PC-9 (cell line): Measurements from ENCODE around the gene RBL2. TPM values are rescaled to one million over a fixed set of nuclear protein-coding genes. Genes with fewer than 3 reads are reported as not detected.
A peak's percentile ranks its signal among the peaks of the same experiment; 100 is the strongest.
"Not testable (repeated sequence)": the region's sequence is repeated elsewhere in the genome, so short reads cannot be mapped to it uniquely, and the experiment has no call there.

Experiments used
- Bru-seq: library from RNA; stranded (reverse); fragments of 400-500 nt; gene quantifications from one replicate; lab custom pipeline; 2021; lab: Mats Ljungman, UMichigan
- BruChase-seq, 2 experiments: library from RNA; stranded (reverse); fragments of 400-500 nt; gene quantifications; one replicate each; lab custom pipeline; 2021; lab: Mats Ljungman, UMichigan
- BruUV-seq: library from RNA; stranded (reverse); fragments of 400-500 nt; replicated peaks from 2 replicates; lab custom pipeline; 2021; lab: Mats Ljungman, UMichigan
- CTCF ChIA-PET: fragments of 300-600 bp; sonication (Branson Sonifier 250); formaldehyde crosslinking; loops from one replicate; lab custom pipeline; 2022; ENCODE audit warnings: antibody characterized with exemption; lab: Charles Lee
- POLR2A ChIA-PET: fragments of 300-600 bp; sonication (Branson Sonifier 250); formaldehyde crosslinking; loops from one replicate; lab custom pipeline; 2022; ENCODE audit warnings: antibody characterized with exemption; ENCODE audit not compliant: unreplicated experiment; lab: Charles Lee
- DNase-seq, 2 experiments: peaks; one replicate each; pipeline versions ENCODE4 v3.0.0 to v3.0.0-alpha.2; 2015 to 2022; ENCODE audit warnings: mixed read lengths in 1 of 2
- H2AFZ ChIP-seq: fragments of 200-600 bp; sonication (generic); 2 replicates; pipeline ENCODE4 v1.8.1; 2017; ENCODE audit warnings: antibody characterized with exemption
- H3F3A ChIP-seq: fragments of 200-600 bp; sonication (generic); 2 replicates; pipeline ENCODE4 v1.8.1; 2017; ENCODE audit warnings: antibody characterized with exemption, mild to moderate bottlenecking, low read depth; ENCODE audit not compliant: insufficient read depth
- H3K27ac ChIP-seq: fragments of 200-600 bp; sonication (generic); 2 replicates; pipeline ENCODE4 v1.6.1; 2016; ENCODE audit warnings: mixed run types
- H3K27me3 ChIP-seq: fragments of 200-600 bp; sonication (generic); 2 replicates; pipeline ENCODE4 v1.6.1; 2016; ENCODE audit warnings: low read depth, mixed run types; ENCODE audit not compliant: insufficient read depth
- H3K36me3 ChIP-seq: fragments of 200-600 bp; sonication (generic); 2 replicates; pipeline ENCODE4 v1.6.1; 2016; ENCODE audit warnings: low read depth, mixed run types
- H3K4me1 ChIP-seq: fragments of 200-600 bp; sonication (generic); replicated peaks from 2 replicates; pipeline ENCODE4 v1.6.1; 2016; ENCODE audit warnings: mixed run types; ENCODE audit not compliant: insufficient read depth
- H3K4me2 ChIP-seq: fragments of 200-600 bp; sonication (generic); 2 replicates; pipeline ENCODE4 v1.6.1; 2017; ENCODE audit warnings: mixed run types
- H3K4me3 ChIP-seq: fragments of 200-600 bp; sonication (generic); 2 replicates; pipeline ENCODE4 v1.6.1; 2016; ENCODE audit warnings: mixed run types
- H3K79me2 ChIP-seq: fragments of 200-600 bp; sonication (generic); 2 replicates; pipeline ENCODE4 v1.6.1; 2017; ENCODE audit warnings: low read depth, mixed run types
- H3K9me2 ChIP-seq: fragments of 200-600 bp; sonication (generic); 2 replicates; pipeline ENCODE4 v1.8.1; 2017; ENCODE audit warnings: mild to moderate bottlenecking; ENCODE audit not compliant: insufficient read depth
- H3K9me3 ChIP-seq: fragments of 200-600 bp; sonication (generic); 2 replicates; pipeline ENCODE4 v1.8.1; 2016; ENCODE audit warnings: low read depth; ENCODE audit not compliant: insufficient read depth
- H4K20me1 ChIP-seq: fragments of 200-600 bp; sonication (generic); 2 replicates; pipeline ENCODE4 v1.8.1; 2017; ENCODE audit not compliant: insufficient read depth
- EZH2 ChIP-seq: fragments of 200-600 bp; sonication (generic); IDR thresholded peaks from 2 replicates; pipeline ENCODE4 v1.8.0; 2017; ENCODE audit warnings: antibody characterized with exemption, low read depth
- intact Hi-C: fragments of 100-400 bp; cut with micrococcal nuclease; formaldehyde crosslinking; loops from one replicate; pipeline ENCODE4 v1.10.0; 2022; ENCODE audit not compliant: unreplicated experiment
- long read RNA-seq: library from polyadenylated mRNA; stranded (forward); transcript quantifications from one replicate; pipeline ENCODE4 v2.0.0, GENCODE V29; 2022
- total RNA-seq: library from RNA; stranded (reverse); gene quantifications from 2 replicates; pipeline ENCODE4 v1.2.3, GENCODE V29; 2021
- TF ChIP-seq, protein P1 (sequence below): fragments of 200-600 bp; sonication (generic); conservative IDR thresholded peaks from 2 replicates; pipeline ENCODE4 v1.6.1; 2017; ENCODE audit warnings: mixed run types, antibody characterized with exemption, mild to moderate bottlenecking, moderate library complexity

The RBL2 gene, protein sequence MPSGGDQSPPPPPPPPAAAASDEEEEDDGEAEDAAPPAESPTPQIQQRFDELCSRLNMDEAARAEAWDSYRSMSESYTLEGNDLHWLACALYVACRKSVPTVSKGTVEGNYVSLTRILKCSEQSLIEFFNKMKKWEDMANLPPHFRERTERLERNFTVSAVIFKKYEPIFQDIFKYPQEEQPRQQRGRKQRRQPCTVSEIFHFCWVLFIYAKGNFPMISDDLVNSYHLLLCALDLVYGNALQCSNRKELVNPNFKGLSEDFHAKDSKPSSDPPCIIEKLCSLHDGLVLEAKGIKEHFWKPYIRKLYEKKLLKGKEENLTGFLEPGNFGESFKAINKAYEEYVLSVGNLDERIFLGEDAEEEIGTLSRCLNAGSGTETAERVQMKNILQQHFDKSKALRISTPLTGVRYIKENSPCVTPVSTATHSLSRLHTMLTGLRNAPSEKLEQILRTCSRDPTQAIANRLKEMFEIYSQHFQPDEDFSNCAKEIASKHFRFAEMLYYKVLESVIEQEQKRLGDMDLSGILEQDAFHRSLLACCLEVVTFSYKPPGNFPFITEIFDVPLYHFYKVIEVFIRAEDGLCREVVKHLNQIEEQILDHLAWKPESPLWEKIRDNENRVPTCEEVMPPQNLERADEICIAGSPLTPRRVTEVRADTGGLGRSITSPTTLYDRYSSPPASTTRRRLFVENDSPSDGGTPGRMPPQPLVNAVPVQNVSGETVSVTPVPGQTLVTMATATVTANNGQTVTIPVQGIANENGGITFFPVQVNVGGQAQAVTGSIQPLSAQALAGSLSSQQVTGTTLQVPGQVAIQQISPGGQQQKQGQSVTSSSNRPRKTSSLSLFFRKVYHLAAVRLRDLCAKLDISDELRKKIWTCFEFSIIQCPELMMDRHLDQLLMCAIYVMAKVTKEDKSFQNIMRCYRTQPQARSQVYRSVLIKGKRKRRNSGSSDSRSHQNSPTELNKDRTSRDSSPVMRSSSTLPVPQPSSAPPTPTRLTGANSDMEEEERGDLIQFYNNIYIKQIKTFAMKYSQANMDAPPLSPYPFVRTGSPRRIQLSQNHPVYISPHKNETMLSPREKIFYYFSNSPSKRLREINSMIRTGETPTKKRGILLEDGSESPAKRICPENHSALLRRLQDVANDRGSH
- total RNA-seq (57.5 and 72.0 TPM in 2 replicates), Bru-seq, nascent RNA (percentile 80 among the genes with signal in this experiment), BruChase-seq, experiment 1, labeled RNA remaining after a 2-hour chase (percentile 83 among the genes with signal in this experiment), BruChase-seq, experiment 2, labeled RNA remaining after a 6-hour chase (percentile 81 among the genes with signal in this experiment)
- long read RNA-seq, full-length matches to known transcripts: 34 of 84 reads
- long read RNA-seq, partial matches to known transcripts: 24 of 84 reads
- long read RNA-seq, other reads (novel, unspliced or antisense): 26 of 84 reads

DNA sequence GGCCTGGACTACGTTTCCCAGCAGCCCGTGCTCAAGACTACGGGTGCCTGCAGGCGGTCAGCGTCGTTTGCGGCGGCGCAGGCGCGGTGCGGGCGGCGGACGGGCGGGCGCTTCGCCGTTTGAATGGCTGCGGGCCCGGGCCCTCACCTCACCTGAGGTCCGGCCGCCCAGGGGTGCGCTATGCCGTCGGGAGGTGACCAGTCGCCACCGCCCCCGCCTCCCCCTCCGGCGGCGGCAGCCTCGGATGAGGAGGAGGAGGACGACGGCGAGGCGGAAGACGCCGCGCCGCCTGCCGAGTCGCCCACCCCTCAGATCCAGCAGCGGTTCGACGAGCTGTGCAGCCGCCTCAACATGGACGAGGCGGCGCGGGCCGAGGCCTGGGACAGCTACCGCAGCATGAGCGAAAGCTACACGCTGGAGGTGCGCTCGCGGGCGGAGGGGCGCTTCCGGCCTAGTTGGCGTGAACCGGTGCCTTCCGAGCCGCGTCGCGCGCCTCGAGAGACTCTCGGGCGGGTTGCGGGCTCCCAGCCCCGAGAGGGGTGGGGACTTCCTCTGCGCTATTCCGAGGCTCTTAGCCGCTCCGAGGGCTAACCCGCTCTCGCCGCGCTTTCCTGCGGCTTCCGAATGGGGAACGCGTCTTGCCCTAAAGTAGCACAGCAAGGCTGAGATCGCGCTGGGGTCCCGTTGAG lies at the start of gene RBL2:
RBL2 (plus strand) TSS at position 95 of the 689 bp plus-strand sequence; CDS start at position 181, 86 bp downstream.
- POLR2A ChIA-PET: interaction anchor here (0.7 kb wide), 1 partner anchor 315 kb away, joined by 4 read pairs; no protein-coding TSS in a partner anchor

DNA sequence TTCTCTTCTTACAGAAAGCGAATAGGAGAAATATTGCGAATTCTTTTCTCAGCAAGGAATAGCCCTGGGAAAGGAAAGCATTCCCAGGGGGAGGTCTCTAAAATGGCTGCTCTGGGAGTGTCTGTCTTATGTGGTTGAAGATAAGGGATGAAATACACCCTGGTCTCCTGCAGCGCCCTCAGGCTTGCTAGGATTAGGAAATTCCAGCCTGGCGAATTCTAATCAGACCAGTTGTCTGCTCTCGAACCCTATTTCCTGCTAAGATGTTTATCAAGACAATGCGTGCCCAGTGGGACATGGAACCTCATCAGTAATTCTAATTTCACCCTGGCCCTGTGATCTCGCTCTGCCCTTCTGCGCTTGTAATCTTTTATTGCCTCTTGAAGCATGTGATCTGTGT lies 49.7 kb upstream of the RBL2 start:
- POLR2A ChIA-PET, H3K9me2 ChIP-seq, BruUV-seq, H3K27ac ChIP-seq, H3K4me2 ChIP-seq, intact Hi-C loops, DNase-seq, H2AFZ ChIP-seq, H4K20me1 ChIP-seq, H3K9me3 ChIP-seq, H3K36me3 ChIP-seq, H3F3A ChIP-seq, H3K79me2 ChIP-seq, H3K4me3 ChIP-seq, CTCF ChIA-PET, H3K27me3 ChIP-seq, H3K4me1 ChIP-seq: not testable (repeated sequence)

More for the DNA sequence above, at the start of gene RBL2:
- intact Hi-C loops: loop anchor here (2.0 to 5.0 kb wide), 2 partner anchors 68 to 382 kb away; partner anchors contain the start of genes AKTIP, CHD9 and CHD9NB
- H3K4me1 ChIP-seq: peaks cover 34% of the 10 kb centered on the region
- H3K79me2 ChIP-seq: peaks cover 38% of the 10 kb centered on the region
- H3K27ac ChIP-seq: peak within 1 kb of the TSS; percentile 48
- H3K4me2 ChIP-seq: peak within 1 kb of the TSS; percentile 93
- peak; percentile 59 to 81 for DNase-seq
- H4K20me1 ChIP-seq: peaks cover 14% of the 10 kb centered on the region; the same call in 1 of the 2 replicates
- H3K36me3 ChIP-seq: no peaks in the 10 kb centered on the region
- peak within 1 kb of the TSS; percentile 96 for H3K4me3 ChIP-seq
- H3F3A ChIP-seq: peaks cover 39% of the 10 kb centered on the region
- H3K27me3 ChIP-seq: no peaks in the 10 kb centered on the region
- H3K9me3 ChIP-seq: no peaks in the 10 kb centered on the region
- no TSS peak for BruUV-seq
- CTCF ChIA-PET: no interaction called here
- no peaks in the 10 kb centered on the region for H3K9me2 ChIP-seq
- peak within 1 kb of the TSS; percentile 92 for H2AFZ ChIP-seq
- TF ChIP-seq, protein P1, sequence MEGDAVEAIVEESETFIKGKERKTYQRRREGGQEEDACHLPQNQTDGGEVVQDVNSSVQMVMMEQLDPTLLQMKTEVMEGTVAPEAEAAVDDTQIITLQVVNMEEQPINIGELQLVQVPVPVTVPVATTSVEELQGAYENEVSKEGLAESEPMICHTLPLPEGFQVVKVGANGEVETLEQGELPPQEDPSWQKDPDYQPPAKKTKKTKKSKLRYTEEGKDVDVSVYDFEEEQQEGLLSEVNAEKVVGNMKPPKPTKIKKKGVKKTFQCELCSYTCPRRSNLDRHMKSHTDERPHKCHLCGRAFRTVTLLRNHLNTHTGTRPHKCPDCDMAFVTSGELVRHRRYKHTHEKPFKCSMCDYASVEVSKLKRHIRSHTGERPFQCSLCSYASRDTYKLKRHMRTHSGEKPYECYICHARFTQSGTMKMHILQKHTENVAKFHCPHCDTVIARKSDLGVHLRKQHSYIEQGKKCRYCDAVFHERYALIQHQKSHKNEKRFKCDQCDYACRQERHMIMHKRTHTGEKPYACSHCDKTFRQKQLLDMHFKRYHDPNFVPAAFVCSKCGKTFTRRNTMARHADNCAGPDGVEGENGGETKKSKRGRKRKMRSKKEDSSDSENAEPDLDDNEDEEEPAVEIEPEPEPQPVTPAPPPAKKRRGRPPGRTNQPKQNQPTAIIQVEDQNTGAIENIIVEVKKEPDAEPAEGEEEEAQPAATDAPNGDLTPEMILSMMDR: no peak
- TF ChIP-seq EZH2: no peak

DNA sequence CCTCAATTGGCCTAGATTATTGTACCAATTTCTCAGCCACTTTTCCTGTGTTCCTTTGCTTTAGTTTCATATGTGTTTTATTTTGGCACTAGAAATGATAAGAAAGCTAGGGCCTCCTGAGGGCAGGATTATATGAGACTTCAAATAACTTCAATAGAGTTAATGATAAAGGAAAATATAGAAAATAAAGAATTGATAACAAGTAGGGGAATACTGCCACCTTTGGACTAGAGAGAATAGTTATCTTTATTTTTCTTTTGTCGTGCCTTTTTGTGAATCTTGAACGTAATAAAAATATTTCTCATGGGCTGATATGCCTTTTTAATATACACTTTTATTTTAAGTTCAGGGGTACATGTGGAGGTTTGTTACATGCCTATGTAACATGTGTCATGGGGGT lies 29.3 kb upstream of the RBL2 start:
- no TSS peak for BruUV-seq

More for the DNA sequence above, 29.3 kb upstream of the RBL2 start:
- H3K27ac ChIP-seq: no peak overlapping the region
- H2AFZ ChIP-seq: no peak overlapping the region
- no peaks in the 10 kb centered on the region for H3F3A ChIP-seq
- no peaks in the 10 kb centered on the region for H3K9me2 ChIP-seq
- H3K27me3 ChIP-seq: no peaks in the 10 kb centered on the region
- no peaks in the 10 kb centered on the region for H3K79me2 ChIP-seq
- H3K4me2 ChIP-seq: no peak overlapping the region
- DNase-seq: no peak
- TF ChIP-seq EZH2: no peak
- TF ChIP-seq, protein P1: peak; percentile 59
- intact Hi-C loops: no loop called here
- no peaks in the 10 kb centered on the region for H4K20me1 ChIP-seq
- H3K4me3 ChIP-seq: no peak overlapping the region
- H3K4me1 ChIP-seq: no peaks in the 10 kb centered on the region
- ChIA-PET CTCF (interaction anchor here (1.2 kb wide), 1 partner anchor 9 kb away, joined by 3 read pairs; no protein-coding TSS in a partner anchor), POLR2A (no interaction called here)
- H3K36me3 ChIP-seq: no peaks in the 10 kb centered on the region
- no peaks in the 10 kb centered on the region for H3K9me3 ChIP-seq
